DND-41 (cell line): ENCODE results near the gene CLMP.

Experiments
- ATAC-seq: fragments of 200-7000 bp; cut with Tn5 transposase; 3 replicates; pipeline ENCODE4 v1.9.1; 2021; ENCODE audit warnings: low read depth; ENCODE audit not compliant: insufficient read depth
- DNase-seq: peaks from one replicate; pipeline ENCODE4 v3.0.0-alpha.2; 2020
- H2AFZ ChIP-seq: 2 replicates; pipeline ENCODE4 v1.6.0; 2012; ENCODE audit warnings: low read depth, low read length
- H3K27ac ChIP-seq: 2 replicates; pipeline ENCODE4 v1.5.1; 2012; ENCODE audit warnings: low read length, inconsistent platforms
- H3K27me3 ChIP-seq: fragments of 200-600 bp; sonication (generic); 2 replicates; pipeline ENCODE4 v1.6.0; 2012; ENCODE audit warnings: low read length, mild to moderate bottlenecking, inconsistent platforms; ENCODE audit not compliant: insufficient read depth, poor library complexity
- H3K36me3 ChIP-seq: 2 replicates; pipeline ENCODE4 v1.5.1; 2012; ENCODE audit warnings: low read length, inconsistent platforms; ENCODE audit not compliant: insufficient read depth
- H3K4me1 ChIP-seq: 2 replicates; pipeline ENCODE4 v1.5.1; 2012; ENCODE audit warnings: mild to moderate bottlenecking, low read length; ENCODE audit not compliant: insufficient read depth
- H3K4me2 ChIP-seq: 2 replicates; pipeline ENCODE4 v1.6.0; 2012; ENCODE audit warnings: mild to moderate bottlenecking, moderate library complexity, low read length, inconsistent platforms; ENCODE audit not compliant: insufficient read depth
- H3K4me3 ChIP-seq, 2 experiments: fragments of 200-600 bp in 1 of 2; shearing (Covaris generic) in 1 of 2; 2 replicates each; pipeline ENCODE4 v1.5.1; 2012 to 2016; ENCODE audit warnings: inconsistent platforms in 2 of 2, low read length in 2 of 2, mild to moderate bottlenecking in 2 of 2, low read depth in 1 of 2, moderate library complexity in 1 of 2
- H3K79me2 ChIP-seq: 2 replicates; pipeline ENCODE4 v1.6.0; 2012; ENCODE audit warnings: low read length, inconsistent platforms; ENCODE audit not compliant: insufficient read depth
- H3K9ac ChIP-seq: 2 replicates; pipeline ENCODE4 v1.6.0; 2012; ENCODE audit warnings: low read depth, mild to moderate bottlenecking, inconsistent platforms, low read length, moderate library complexity
- H3K9me3 ChIP-seq: 2 replicates; pipeline ENCODE4 v1.5.1; 2012; ENCODE audit warnings: low read length, moderate library complexity, mild to moderate bottlenecking, inconsistent platforms; ENCODE audit not compliant: insufficient read depth, severe bottlenecking
- H4K20me1 ChIP-seq: 2 replicates; pipeline ENCODE4 v1.6.0; 2012; ENCODE audit warnings: low read length; ENCODE audit not compliant: insufficient read depth
- CTCF ChIP-seq: IDR thresholded peaks from 2 replicates; pipeline ENCODE4 v1.5.1; 2012; ENCODE audit warnings: borderline replicate concordance, low read length, moderate library complexity, mild to moderate bottlenecking; ENCODE audit not compliant: poor library complexity, severe bottlenecking; ENCODE audit errors: extremely low read depth
- EZH2 ChIP-seq: IDR thresholded peaks from 3 replicates; pipeline ENCODE4 v1.6.1; 2012; ENCODE audit warnings: borderline replicate concordance, low read depth, mild to moderate bottlenecking, moderate library complexity, low read length, inconsistent platforms; ENCODE audit not compliant: severe bottlenecking

Gene CLMP

GRCh38 chr11:123221096-123221561 is 26.1 kb upstream of the CLMP start:
- Histone ChIP-seq H3K9me3 (peaks cover 3% of the 10 kb centered on the region), H3K4me1 (no peaks in the 10 kb centered on the region), H2AFZ (no peak overlapping the region), H3K36me3 (no peaks in the 10 kb centered on the region), H3K27ac (no peak overlapping the region), H3K79me2 (no peaks in the 10 kb centered on the region), H4K20me1 (no peaks in the 10 kb centered on the region), H3K9ac (no peak overlapping the region), H3K27me3 (peaks cover 11% of the 10 kb centered on the region), H3K4me3 (no peak overlapping the region), H3K4me2 (no peak overlapping the region)
- DNase-seq (no peak), ATAC-seq (no peak)
- TF ChIP-seq CTCF, result no peak
- TF ChIP-seq EZH2, result no peak

- Histone ChIP-seq H3K4me2 (no peak overlapping the region), H3K27ac (no peak overlapping the region), H2AFZ (no peak overlapping the region), H3K9ac (no peak overlapping the region), H3K4me1 (no peaks in the 10 kb centered on the region), H4K20me1 (no peaks in the 10 kb centered on the region), H3K4me3 (no peak overlapping the region), H3K9me3 (peaks cover 3% of the 10 kb centered on the region), H3K36me3 (no peaks in the 10 kb centered on the region), H3K27me3 (peaks cover 2% of the 10 kb centered on the region), H3K79me2 (no peaks in the 10 kb centered on the region)
- ATAC-seq (no peak), DNase-seq (no peak)
- TF ChIP-seq CTCF, result no peak
- TF ChIP-seq EZH2, result no peak
Measured at GRCh38 chr11:123219066-123219690, 24.1 kb upstream of the CLMP start.

- H3K4me2 ChIP-seq, result no peak overlapping the region
- no peak for ATAC-seq
Measured at GRCh38 chr11:123218451-123218850, 23.4 kb upstream of the CLMP start.

More at GRCh38 chr11:123218451-123218850, 23.4 kb upstream of the CLMP start:
- no peaks in the 10 kb centered on the region for H4K20me1 ChIP-seq
- H3K4me3 ChIP-seq, result no peak overlapping the region
- H3K9ac ChIP-seq, result no peak overlapping the region
- peaks cover 2% of the 10 kb centered on the region for H3K27me3 ChIP-seq
- H3K27ac ChIP-seq, result no peak overlapping the region
- H3K36me3 ChIP-seq, result no peaks in the 10 kb centered on the region
- H3K4me1 ChIP-seq, result no peaks in the 10 kb centered on the region
- H3K9me3 ChIP-seq, result peaks cover 3% of the 10 kb centered on the region
- TF ChIP-seq EZH2, result no peak
- no peak for TF ChIP-seq CTCF
- no peak overlapping the region for H2AFZ ChIP-seq
- no peaks in the 10 kb centered on the region for H3K79me2 ChIP-seq
- no peak for DNase-seq
